Activated naive CD8-positive, alpha-beta T cell treated with anti-CD3 and anti-CD28 coated beads, Interleukin-2, amount 50 U/mL, for 16 hours (primary cell): ENCODE results near the gene SLC36A1.
"Not testable (repeated sequence)": the region's sequence is repeated elsewhere in the genome, so short reads cannot be mapped to it uniquely, and the experiment has no call there.

Source experiments
- DNase-seq: peaks from one replicate; pipeline ENCODE4 v3.0.0-alpha.2; 2020; ENCODE audit warnings: low read depth, low spot score

SLC36A1 gene

DNA sequence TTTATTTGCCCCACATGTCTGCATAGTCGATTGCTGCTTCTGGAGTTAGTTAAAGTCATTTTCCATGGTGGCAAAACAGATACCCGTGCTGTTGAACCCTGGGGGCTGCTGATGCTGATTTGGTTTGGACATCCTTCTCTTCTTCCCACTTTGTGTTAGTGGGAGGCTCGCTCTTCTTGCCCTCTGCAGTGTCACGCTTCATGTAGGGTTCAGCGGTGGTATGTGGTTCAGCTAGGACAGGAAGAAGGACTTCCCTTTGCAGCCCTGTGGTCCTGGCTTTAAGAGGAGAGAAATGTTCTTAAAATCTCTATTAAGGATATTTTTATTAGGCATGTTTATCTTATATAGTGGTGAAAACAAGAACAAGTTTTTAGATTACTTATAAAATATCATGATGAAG is 36.2 kb downstream of the SLC36A1 start:
- no peak for DNase-seq

DNA sequence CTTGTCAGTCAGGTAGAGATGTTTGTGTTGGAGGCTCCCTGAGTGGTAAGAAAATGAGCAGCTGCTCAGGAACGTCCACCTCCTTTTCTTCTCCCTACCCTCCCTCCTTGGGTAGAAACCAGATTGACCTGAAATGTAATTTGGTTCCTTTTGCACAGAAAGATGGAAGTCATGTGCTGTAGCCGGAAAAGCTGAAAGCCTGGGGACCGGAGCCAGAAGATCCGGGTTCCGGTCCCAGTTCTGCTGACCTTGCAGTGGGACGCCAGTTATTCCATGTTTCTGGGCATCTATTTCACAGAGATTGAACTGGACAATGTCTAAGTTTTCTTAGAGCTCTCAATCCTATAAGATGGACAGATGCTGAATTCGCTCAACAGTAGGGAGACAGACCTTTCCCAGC is 40.1 kb downstream of the SLC36A1 start:
- DNase-seq, result no peak

DNA sequence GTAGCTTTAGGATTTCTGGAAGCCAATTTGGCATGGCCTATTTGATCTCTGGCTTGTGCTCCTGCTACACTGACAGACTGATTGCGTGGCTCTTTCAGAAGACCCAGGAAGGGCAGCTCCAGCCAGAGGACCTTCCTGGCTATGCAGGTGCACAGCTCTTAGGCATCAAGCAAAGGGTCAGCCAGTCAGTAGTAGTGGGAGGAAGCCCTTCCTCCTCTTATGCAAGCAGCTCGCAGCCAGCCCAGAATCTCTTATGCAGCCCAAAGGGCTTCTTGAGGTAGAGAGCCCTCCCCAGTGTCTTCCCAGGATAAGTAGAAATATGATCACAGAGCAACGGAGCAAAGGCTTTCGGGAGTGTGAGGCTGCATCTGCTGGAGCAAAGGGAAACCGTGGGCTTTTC is 43.2 kb downstream of the SLC36A1 start:
- no peak for DNase-seq

DNA sequence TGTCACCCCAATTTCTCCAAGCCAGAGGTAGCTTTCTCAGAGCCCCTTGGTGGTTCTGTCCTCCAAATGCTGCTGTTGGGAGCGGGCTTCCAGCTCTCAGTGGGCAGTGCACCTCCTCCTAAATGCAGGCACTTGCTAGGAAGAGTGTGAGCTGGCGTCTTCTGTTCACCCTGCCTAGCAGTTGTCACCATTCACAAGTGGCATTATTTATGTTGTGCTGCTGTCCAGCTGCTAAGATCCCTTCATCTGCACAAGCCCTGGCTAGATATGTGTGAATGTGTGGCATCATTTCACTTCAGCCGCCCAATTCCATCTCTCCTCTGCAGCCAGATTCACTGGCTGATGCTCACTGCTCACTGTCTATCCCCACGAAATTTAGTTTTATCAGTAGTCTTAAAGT is 43.7 kb downstream of the SLC36A1 start:
- no peak for DNase-seq

DNA sequence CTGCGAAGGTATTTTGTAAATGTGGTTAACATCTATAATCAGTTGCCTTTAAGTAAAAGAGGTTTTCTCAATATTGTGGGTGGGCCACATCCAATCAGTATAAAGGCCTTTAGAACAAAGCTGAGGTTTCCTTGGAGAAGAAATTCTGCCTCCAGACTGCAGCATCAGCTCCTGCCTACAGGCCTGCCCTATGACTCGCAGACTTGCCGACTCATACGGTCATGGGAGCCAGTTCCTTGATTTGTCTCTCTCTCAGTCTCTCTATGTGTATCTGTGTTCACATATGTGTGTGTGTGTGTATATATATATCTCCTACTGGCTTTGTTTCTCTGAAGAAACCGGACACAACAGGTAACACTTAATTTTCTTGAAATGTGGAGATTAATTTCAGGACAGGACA is 45.3 kb downstream of the SLC36A1 start:
- DNase-seq, result no peak

DNA sequence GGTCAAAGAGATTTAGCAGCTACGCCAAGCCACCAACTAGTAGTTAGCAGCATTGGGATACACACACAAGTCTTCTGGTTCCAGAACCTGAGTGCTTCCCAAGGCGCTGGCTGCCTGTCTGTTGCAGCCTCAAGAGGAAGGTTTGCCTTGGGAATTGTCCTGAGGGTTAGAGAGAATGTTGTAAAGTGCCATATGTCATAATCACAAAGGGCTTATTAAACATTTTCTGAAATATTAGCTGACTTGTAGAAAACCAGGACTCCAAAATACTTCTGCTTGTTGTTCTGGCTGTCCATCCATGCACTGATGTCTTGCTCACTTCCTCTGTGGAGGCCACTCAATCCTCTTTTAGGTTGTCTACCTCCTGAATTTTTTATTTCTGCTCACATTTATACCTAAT is 46.3 kb downstream of the SLC36A1 start:
- DNase-seq, result no peak

DNA sequence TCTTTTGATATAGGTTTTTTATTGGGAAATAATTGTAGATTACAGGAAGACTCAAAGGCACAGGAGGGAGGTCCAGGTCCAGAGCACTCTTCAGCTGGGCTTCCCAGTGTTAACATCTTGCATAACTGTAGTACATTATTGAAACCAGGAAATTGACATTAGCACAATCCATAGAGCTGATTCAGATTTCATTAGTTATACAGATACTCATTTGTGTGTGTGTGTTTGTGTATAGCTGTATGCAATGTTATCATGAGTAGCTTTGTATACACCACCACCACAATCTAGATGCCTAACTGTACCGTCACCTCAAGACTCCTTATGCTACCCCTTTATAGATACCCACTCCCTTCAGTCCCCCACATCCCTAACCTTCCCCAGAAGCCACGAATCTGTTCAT is 47.9 kb downstream of the SLC36A1 start:
- DNase-seq, result no peak

DNA sequence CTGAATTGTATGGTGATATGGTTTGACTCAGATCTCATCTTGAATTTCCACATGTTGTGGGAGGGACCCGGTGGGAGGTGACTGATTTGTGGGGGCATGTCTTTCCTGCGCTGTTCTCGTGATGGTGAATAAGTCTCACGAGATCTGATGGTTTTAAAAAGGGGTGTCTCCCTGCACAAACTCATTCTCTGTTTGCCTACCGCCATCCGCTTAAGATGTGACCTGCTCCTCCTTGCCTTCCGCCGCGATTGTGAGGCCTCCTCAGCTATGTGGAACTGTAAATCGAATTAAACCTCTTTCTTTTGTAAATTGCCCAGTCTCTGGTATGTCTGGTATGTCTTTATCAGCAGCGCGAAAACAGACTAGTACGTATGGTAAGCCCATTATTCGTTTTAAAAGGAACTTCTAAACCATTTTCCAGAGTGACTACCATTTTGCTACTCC is 48.7 kb downstream of the SLC36A1 start:
- DNase-seq, result no peak

DNA sequence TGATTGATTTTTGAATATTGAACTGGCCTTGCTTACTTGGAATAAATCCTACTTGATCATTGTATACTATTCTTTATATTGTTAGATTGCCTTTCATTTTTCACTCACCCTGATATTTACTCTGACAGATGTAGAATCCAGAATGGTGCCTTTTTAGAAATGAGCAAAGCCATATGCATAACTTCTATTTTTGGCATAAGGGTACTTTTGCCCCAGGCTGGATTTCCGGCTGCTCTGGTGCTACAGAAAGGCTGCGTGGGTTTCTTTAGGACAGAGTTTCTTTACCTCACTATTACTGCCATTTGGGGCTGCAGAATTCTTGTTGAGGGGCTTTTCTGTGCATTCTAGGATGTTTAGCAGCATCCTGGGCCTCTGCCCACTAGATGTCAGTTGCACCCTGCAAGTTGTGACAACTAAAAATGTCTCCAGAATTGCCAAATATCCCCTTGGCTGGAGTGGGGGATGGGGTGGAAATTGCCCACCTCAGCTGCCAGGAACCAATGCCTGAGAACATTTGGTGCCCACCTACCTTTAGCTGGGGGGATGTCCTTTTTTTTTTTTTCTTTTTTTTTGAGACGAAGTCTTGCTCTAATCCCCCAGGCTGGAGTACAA is 50.1 kb downstream of the SLC36A1 start:
- no peak for DNase-seq

DNA sequence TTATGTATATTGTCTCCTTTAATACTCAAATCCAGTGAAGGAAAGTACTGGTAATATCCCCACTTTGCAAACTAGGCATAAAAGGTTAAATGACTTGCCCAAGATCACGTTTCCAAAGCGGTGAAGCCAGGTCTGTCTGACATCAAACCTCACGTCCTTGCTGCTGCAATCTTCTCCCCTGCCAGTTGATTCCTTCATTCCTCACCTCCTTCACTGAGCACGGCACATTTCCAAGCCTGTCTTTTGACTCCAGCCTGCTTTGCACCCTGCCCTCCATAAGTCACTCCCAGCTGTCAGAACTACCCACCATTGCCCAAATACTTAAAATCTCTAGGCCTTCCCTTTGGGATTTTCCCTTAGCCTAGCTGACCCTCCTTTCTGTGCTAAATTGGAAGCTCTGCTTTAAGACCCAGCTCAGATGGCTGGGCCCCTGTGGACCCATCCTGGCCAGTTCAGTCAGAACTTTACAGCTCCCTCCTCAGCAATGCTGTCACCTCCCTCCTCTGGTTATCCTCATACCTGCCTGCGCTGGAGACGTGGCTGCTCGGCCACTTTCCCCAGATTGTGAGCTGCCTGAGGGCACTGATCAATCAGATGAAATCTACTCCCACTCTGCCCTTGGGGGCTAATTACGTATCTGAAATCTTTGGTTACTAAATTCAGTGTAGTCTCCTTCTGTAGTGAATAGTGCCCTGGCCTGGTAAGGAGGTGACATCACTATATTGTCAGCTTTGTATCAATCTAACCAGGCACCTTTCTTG is 51.2 kb downstream of the SLC36A1 start:
- DNase-seq, result no peak

DNA sequence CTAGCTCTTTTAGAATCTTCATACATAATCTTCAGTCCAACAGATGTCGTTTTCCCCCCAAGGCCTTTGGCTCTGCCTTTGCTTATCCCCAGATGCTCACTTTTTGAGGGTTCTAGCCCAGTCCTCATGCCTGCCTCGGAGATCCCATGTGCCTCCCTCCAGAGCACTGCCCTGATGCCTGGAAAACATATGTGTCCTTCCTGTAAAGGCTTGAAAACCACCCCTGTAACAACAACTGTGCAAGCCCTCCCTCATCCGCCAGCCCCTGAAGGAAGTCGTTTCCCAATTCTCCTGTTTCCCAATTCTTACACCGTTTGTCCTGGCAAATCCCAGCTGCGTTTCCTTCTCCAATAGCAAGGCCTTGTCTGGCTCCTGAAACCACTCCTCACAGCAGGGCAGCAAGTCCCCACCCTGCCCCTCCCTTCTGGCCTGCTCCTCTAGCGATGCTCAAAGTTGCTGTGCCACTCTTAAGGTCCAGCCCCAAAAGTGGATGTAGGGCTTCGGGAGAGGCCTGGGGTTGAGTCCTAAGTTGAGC is 52.2 kb downstream of the SLC36A1 start:
- DNase-seq, result no peak

DNA sequence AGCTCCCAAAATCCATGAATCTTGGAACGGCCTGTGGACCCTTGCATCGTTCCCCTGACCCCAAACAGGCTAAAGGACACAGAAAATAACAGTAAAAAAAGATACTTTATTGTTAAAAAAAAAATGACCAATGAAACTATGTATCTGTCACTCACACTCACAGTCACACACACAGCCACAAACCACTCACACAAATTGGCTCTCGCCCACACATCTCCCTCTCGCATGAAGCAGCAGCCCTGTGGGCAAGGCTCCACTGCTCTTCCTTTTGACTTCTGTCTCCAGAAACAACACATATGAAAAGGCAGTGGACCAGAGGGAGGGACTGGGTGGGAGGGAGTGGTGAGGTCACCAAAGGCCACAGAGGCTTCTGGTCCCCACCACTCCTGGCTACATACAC is 56.6 kb downstream of the SLC36A1 start:
- DNase-seq, result no peak

DNA sequence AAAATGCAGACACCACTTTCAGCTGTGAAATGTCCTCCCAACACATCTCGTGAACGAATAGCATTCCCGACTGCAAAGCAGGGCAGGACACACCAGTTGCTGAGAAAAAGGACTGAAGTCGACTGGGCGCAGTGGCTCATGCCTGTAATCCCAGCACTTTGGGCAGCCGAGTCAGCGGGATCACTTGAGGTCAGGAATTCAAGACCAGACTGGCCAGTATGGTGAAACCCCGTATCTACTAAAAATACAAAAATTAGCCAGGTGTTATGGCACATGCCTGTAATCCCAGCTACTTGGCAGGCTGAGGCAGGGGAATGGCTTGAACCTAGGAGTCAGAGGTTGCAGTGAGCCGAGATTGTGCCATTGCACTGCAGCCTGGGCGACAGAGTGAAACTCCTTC is 60.9 kb downstream of the SLC36A1 start:
- DNase-seq, result not testable (repeated sequence)

DNA sequence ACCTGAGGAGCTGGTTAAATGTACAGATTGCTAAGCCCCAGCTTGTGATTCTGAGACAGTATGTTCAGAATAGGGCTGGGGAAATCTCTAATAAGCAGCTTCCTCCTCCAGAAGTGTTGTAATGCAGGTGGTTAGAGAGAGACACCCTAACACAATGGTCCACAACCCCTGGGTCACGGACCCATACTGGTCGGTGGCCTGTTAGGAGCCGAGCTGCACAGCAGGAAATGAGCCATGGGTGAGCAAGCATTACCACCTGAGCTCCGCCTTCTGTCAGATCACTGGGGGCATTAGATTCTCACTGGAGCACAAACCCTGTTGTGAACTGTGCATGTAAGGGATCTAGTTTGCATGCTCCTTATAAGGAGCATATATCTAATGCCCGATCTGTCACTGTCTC is 61.8 kb downstream of the SLC36A1 start:
- no peak for DNase-seq

DNA sequence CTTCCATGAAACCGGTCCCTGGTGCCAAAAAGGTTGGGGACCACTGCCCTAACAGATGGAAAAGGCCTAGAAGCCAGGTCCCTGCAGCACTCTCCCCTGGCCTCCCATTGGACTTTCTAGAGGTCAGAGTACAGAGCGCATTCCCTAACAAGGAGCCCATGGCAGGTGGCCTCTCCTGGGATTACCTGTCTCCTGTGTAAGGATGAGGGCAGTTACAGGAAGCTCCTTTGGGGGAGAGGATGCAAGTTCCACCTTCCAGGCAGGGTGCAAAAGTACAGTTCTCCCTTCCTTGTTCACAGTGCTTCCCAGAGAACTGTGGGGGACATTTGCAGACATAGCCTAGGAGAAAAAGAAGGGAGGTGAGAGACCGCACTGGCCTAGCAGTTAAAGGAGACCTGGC is 62.4 kb downstream of the SLC36A1 start:
- no peak for DNase-seq

DNA sequence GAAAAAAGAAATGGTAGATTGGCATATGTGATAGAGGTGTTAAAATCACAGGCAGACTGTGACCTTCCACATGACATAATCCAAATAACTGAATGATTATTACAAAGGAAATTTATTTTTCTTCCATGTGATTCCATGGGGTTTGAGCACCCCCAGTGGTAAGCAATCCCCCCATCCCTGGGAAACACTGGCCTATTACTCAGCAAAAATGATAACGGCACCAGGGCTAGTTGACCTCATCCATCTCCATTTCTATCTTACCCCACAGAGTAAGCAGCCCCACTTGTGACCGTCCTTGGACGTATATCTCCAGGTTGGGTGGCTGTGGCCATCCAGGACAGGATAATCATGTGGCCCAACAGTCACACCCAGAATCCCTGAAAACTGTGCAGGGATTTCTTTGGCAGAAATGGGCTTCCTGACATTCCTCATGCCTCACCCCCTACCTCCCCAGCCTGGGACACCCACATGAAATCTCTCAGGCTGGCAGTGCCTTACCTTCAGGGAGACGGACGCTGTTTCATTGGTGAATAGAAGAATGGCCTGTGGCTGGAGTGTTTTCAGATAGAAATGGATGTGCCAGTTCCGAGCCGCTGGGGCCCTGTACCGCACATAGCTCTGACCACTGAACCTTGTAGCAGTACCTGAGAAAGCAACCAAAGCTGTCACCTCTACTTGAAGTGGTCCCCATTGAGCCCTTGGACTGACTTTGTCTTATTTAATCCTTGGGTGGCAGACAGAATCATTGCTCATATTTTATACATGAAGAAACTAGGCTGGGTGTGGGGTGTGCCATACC is 69.9 kb downstream of the SLC36A1 start:
- DNase-seq, result no peak

DNA sequence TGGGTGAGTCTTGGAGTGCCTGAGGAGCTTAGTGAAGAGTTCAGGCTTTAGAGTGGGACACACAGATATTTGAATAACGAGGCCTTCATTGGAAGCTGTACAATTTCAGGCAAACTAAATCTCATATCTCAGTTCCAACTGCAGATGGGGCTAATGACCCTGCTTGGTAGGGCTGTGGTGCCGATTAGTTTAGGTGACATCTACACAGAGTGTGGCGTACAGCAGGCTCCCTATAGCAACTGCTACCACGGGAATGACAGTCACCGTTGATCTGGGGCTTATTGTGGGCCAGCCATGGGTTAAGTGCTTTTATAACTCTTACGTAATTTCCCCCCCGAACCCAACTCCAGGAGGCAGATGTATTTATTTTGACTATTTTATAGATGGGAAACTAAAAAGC is 72.9 kb downstream of the SLC36A1 start:
- DNase-seq, result no peak

DNA sequence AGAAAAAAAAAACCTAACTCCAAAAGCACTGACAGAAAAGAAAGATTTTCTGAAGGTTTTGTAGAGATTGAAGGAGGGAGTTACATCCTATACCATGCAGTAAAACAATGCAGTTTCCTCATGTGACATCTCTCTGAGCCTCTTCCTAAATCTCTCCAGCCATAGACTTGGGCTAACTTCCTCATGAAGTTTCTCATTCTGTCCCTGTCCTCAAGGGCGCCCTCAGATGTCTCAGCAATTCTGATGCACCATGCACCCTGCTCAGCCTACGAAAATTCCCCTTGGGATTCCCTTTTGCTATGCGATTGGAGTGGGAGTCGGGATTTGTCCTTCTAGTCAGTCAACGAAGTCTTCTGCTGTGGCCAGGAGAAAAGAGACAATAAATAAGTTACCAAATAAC is 74.8 kb downstream of the SLC36A1 start:
- DNase-seq, result no peak

DNA sequence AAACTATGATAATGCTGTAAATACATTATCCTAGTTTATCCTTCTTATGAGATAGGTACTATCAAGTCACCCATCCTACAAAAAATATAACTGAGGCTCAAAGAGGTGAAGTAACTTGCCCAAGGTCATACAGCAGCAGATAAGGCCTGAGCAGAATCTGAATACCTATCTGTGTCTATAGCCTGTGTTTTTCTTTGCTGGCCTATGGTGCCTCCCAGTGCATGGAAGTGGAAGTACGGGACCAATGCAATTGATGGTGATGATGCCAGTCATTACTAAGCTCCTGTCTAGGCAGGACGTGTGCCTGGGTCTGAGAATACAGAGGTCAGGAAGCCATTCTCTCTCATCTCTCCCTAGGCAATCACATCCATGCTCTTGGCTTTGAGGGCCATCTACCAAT is 75.9 kb downstream of the SLC36A1 start:
- DNase-seq, result no peak

DNA sequence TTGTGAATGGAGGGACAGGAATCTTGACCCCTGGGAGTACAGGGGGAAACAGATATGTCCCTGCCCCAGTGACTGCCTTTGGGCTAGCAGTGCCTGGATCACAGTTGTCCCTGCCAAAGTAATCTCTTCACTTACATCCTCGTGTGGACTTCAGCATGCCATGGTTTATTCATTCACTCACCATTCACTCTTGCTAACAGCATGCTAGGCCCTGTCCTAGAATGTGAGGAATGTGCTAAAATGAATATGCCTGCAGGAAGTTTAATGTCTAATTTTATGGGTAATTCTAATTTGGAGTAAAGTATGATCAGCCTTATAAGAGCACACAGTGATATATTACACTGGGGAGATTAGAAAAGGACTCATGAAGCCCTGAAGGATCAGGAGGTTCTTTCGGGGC is 80.8 kb downstream of the SLC36A1 start:
- no peak for DNase-seq

DNA sequence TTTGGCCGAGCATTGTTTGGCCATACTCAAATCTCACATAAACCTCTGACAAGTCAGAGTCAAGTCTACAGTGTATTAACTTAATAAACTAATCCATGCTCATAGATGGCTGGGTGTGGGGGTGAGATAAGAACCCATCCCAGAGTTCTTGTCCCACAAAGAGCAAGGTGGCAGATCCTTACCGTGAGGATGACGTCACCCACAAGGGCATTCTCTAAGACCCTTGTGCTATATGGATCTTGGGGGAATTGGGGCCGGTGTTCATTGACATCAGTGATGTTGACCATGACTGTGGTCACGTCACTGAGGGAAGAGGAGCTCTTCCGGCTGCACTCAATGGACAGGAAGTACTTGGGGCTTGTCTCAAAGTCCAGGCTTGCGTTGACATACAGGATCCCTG is 81.6 kb downstream of the SLC36A1 start:
- DNase-seq, result no peak

DNA sequence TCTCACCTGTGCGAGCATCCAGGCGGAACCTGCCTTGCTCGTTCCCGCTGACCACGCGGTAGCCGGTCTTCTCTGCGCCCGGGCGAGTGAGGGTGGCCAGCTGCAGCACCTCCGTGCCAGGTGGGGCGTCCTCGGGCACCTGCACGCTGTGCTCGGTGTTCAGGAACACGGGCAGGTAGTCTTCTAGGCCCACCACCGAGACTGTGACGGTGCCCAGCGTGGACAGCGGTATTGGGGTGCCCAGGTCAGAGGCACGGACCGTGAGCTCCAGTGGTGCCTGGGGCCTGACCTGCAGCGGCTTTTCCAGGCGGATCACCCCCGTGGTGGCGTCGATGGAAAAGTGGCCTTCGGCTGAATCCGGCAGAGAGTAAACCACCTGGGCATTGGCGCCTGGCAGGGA is 84.2 kb downstream of the SLC36A1 start:
- DNase-seq, result no peak

DNA sequence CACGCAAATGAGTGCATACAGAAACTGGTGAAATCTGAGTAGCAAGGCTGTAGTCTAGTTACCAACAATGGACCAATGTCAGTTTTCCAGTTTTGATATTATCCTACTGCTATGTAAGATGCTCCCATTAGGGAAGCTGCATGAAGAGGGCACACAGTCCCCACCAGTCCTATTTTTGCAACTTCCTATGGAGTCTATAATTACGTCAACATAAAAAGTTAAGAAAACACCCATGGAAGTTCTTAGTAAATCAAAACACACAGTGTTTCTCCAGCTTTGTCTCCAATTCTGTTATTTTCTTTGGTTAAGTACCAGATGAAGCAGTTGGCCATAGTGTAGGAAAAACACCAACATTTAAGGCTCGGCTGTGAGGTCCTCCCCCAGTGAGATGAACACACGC is 85.0 kb downstream of the SLC36A1 start:
- DNase-seq, result no peak
